Middle frontal gyrus (tissue), 1 donor: ENCODE measurements around the gene FSTL4.

Experiments
- DNase-seq: peaks from one replicate; pipeline ENCODE4 v3.0.0-alpha.2; 2015; ENCODE audit warnings: low spot score; ENCODE audit errors: extremely low spot score

FSTL4 gene

DNA sequence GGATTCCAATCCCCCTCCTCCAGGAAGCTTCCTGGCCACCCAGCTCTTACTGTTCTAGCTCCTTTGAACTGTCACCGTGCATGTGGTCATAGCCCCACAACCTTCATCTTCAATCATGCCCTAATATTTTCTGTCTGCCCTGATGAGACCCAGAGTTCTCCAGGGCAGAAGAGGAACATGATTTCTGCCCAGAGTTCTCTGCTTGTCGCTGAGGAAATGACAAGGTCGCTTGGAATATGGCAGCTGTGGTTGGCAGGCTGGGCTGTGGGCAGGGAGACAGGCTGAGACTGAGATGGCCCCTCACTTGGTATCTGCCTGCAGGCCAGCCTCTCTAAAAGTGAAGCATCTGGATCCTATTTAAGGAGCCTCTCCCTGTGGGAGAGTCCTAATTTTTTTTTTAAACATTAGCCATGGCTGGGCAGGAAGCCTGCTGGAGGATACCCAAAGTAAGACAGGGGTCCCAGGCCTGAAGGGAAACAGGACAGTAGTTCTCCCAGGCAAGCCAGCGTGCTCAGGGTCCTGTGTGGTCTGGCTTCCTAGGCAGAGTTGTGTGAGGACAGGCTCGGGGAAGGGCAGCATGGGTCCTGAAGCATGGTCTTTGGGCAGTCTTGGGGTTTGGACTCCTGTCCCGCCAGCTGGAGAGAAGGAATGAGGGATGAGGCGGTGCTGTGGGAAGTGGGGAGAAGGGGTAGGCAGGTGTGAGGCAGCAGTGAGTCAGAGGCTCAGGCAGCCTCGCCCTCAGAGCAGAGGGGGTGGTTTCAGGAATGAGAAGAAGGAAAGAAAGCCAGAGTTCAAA, 242.1 kb downstream of the FSTL4 start:
- no peak for DNase-seq

GRCh38 chr5:133368916-133369783, 243.2 kb downstream of the FSTL4 start:
- DNase-seq, result no peak

DNA sequence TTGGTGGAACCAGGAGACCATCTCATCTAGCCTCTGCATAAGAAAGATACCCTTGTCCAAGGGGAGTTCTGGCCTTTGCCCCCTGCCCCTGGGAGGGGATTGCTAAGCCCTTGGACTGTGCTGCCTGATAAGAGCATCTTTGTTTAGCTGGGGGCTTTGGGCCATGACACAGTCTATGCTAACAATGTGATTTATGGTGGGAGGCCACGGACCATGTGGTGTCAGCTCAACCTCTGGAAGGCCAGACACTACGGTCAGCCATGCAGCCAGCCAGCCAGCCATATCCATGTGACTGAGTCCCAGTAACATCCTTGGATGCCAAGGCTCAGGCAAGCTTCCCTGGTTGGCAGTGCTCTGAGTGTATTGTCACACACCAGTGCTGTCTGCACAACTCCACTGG, 244.4 kb downstream of the FSTL4 start:
- no peak for DNase-seq

DNA sequence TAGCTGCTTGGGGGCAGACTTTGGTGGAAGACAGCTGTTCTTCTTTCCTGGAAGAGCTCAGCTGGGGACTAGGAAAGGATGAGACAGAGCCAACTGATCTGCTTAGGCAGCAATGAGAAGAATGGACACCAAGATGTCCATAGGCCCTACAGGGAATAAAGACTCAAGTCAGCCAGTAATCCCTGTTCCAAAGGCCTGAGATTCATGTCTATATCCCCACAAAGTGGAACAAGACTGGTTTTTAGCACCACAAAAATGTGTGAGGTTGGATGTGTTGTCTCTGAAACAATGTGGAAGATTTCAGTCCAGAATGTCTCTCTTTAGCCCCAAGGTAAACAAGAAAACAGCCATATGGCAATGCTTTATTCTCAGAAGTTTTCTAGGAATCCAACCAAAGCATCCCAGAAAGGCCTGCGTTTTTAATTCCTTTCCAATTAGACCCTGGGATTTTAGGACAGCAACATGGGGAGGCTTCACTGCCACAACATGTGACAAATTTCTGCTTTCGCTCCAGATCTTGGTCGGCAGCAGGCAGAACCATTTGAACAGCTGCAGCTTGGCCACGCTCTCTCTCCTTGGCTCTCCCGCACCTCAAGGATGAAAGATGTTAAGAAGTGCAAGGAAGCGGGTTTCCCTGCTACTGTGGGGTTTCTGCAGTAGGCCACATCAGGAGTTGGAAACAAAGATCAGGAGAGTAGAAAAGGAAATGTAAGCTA, 245.1 kb downstream of the FSTL4 start:
- DNase-seq, result no peak

GRCh38 chr5:133366438-133366837, 245.9 kb downstream of the FSTL4 start:
- DNase-seq, result no peak

GRCh38 chr5:133365738-133366137, 246.6 kb downstream of the FSTL4 start:
- no peak for DNase-seq

- DNase-seq, result no peak
Observed at GRCh38 chr5:133364936-133365707, 247.2 kb downstream of the FSTL4 start.

GRCh38 chr5:133363807-133364587, 248.3 kb downstream of the FSTL4 start:
- DNase-seq, result no peak

GRCh38 chr5:133362438-133362837, 249.9 kb downstream of the FSTL4 start:
- no peak for DNase-seq

- DNase-seq, result no peak
Observed at GRCh38 chr5:133361922-133362321, 250.4 kb downstream of the FSTL4 start.

GRCh38 chr5:133360693-133361472, 251.5 kb downstream of the FSTL4 start:
- DNase-seq, result no peak

GRCh38 chr5:133359861-133360260, 252.5 kb downstream of the FSTL4 start:
- DNase-seq, result no peak

- DNase-seq, result no peak
Observed at GRCh38 chr5:133358271-133358670, 254.1 kb downstream of the FSTL4 start.

GRCh38 chr5:133357758-133358157, 254.6 kb downstream of the FSTL4 start:
- no peak for DNase-seq

DNA sequence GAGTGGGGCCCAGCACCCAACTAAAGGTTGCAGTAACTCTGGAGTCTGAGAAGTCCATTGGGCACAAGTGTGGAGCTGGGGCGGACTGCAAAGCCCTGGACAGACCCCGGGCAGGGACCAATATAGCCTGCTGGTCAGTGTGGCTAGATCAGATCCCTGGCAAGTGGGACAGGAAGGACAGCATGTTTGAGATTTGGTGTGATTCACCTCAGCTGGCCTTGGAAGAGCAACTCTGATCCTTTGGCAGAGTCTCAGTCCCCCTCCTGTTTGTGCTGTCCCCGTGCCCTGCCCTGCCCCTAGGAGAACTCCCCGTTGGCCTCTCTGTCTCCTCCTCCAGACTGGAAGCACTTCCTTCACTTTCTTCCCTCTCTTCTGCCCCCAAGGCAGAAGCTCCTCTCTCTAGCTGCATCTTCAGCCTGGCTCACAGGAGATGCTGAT, 255.3 kb downstream of the FSTL4 start:
- DNase-seq, result no peak

- DNase-seq, result no peak
Observed at GRCh38 chr5:133356396-133356983, 255.9 kb downstream of the FSTL4 start.

DNA sequence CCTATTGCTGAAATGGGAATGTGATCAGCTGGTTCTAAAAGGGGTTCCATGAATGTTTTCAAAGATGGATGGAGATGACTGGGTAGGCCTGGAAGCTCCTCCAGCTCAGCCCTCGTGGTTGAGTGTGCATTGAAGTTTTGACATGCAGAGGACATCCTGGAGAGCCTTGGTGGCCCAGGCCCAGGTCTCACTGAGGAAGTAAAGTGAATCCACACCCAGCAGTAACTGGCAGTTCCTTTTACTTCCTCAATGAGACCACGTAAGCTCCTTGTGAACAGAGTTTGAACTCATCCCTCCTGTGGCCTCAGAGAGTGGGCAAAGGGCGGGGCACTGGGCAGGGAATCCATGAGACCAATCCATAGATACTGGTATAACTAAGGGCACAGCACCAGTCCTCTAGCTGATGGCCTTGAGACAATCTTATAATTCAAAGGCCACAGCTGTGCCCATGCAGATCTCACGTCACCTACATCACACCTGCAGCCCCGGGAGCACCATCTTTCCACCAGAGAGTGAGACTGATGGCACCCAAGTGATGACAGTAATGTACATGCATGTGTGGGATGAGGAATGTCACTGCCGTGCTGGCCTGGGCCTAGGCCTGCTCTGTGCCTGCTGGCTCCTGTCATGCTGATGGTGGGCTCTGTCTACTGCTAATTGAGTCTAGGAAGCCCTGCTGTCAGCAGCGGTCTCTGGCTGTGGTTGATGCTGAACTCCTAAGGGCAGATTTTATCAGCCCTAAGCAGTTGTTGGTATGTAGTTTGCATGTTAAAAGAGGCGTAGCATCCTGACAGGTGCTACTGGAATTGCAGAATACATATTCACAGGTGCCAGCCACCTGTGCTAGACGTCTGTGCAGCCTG, 257.8 kb downstream of the FSTL4 start:
- no peak for DNase-seq

DNA sequence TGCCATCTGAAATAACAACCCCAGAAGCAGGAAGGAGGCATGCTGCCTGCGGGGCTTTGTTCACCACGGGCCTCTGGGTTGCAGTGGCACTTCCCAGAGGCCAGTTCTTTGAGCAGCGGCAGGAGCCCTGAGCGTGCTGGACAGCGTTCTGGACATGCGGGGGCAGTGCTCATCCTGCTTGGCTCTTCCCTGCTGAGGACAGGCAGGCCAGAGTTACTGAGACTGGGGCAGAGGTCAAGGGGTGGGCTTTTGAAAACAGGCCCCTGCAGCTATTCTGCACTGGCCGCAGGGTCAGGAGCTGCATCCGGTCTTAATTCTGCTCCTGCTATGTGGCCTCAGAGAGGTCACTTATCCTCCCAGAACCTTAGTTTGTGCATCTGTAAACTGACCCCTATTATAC, 258.6 kb downstream of the FSTL4 start:
- no peak for DNase-seq
